Pericardium fibroblast (primary cell): ENCODE data around the gene WDR38. TPM values are rescaled to one million over a fixed set of nuclear protein-coding genes. Genes with fewer than 3 reads are reported as not detected.

Source experiments
- total RNA-seq: library from RNA; depleted of rRNA; stranded (reverse); fragments of >200 nt; gene quantifications from 2 replicates; pipeline ENCODE4 v1.2.3, GENCODE V29; 2015

Gene WDR38
- total RNA-seq, result not detected in 2 replicates

GRCh38 chr9:124852829-124853531, at the start of gene WDR38:
WDR38 (plus strand) TSS chr9:124853460; CDS start chr9:124853532, 72 bp downstream.

DNA sequence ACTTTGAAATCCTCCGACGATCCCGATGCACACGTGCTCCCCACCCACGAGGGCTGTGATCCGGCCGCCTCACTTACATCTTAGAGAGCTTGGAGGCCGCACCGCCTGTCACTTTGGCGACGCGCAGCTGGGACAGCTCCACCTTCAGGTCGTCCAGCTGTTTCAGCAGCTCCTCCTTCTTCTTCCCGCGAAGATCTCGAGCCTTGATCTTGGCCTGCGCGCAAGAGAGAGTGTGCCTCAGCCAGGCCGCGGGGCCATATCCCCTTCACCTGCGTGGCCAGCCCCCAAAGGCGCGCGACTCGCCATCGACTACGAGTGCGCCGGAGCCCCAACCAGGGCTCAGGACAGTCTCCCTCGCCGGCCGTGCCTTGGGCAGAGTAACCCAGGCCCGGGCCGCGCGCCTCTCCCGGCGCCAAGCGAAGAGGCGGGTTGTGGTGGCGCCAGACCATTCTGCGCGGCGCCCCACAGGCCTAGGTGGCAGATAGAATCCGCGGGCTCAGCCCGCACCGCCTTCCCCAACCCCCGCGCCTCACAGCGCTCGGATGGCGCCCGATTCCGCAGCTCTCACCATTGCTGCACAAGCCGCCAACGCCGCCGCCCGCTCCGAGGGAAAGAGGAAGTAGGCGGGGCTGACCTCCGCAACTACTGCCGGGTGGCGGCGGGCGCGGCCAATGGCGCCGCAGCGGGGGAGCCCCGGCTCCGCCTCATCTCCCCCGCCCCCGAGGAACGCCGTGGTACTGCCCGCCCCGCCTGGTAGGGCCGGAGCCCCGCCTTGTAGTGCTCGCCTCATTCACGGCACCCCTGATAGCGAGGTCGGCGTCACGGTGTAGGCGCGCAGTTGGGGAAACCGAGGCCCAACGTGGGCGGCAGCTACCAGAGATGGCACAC, 8.3 kb downstream of the WDR38 start, which contains the start of the genes ARPC5L and RPL35:
TSS of gene ARPC5L (plus strand) at position 789 of the 888 bp plus-strand sequence. CDS start 7,161 bp downstream, outside the sequence.
TSS of gene RPL35 (minus strand) at position 616 of the 888 bp plus-strand sequence. CDS start at position 571, 45 bp downstream.

Other genes starting within 250 kb of the WDR38 start
- 0.23 and 0.68 TPM in 2 replicates for gene NR6A1, start 82.1 kb upstream of the WDR38 start, total RNA-seq
- 26.7 and 102 TPM in 2 replicates for gene OLFML2A, start 76.3 kb upstream of the WDR38 start, total RNA-seq
- 2,504 and 3,286 TPM in 2 replicates for gene RPL35, start 8.5 kb downstream of the WDR38 start, total RNA-seq
- gene ARPC5L, start 8.7 kb downstream of the WDR38 start, total RNA-seq, result 17.8 and 21.4 TPM in 2 replicates
- 7.5 and 9.4 TPM in 2 replicates for gene GOLGA1, start 87.6 kb downstream of the WDR38 start, total RNA-seq